BJ (cell line): ENCODE measurements around the gene COPZ2. TPM values are rescaled to one million over a fixed set of nuclear protein-coding genes. Genes with fewer than 3 reads are reported as not detected.

Source experiments
- CTCF ChIA-PET: fragments of 350-600 bp; formaldehyde crosslinking; extraction: SDS; loops from one replicate; lab custom pipeline; 2021; ENCODE audit warnings: antibody characterized with exemption, inconsistent platforms; lab: Yijun Ruan, JAX
- POLR2A ChIA-PET: fragments of 300-600 bp; sonication (Branson Sonifier 250); formaldehyde crosslinking; extraction: SDS; loops from one replicate; lab custom pipeline; 2021; ENCODE audit warnings: antibody characterized with exemption; lab: Charles Lee
- DNase-seq: peaks from one replicate; pipeline ENCODE4 v3.0.0-alpha.2; 2011; ENCODE audit warnings: low read depth
- H3K27me3 ChIP-seq: 2 replicates; pipeline ENCODE4 v1.6.0; 2011; ENCODE audit warnings: low read length; ENCODE audit not compliant: control insufficient read depth, insufficient read depth
- H3K36me3 ChIP-seq: 2 replicates; pipeline ENCODE4 v1.5.1; 2011; ENCODE audit warnings: low read length; ENCODE audit not compliant: control insufficient read depth, insufficient read depth
- H3K4me3 ChIP-seq: 2 replicates; pipeline ENCODE4 v1.5.1; 2011; ENCODE audit warnings: low read depth, mild to moderate bottlenecking, control low read depth, low read length
- polyA plus RNA-seq: library from polyadenylated mRNA; depleted of rRNA; stranded (reverse); fragments of >200 nt; gene quantifications from 2 replicates; pipeline ENCODE4 v1.2.3, GENCODE V29; 2011
- TF ChIP-seq, protein P1 (sequence below): IDR thresholded peaks from 2 replicates; pipeline ENCODE4 v1.5.1; 2011; ENCODE audit warnings: low read depth, mild to moderate bottlenecking, control low read depth, inconsistent platforms, low read length, moderate library complexity; ENCODE audit not compliant: insufficient read depth

The COPZ2 gene
- polyA plus RNA-seq, 1 experiment: 132 TPM

- ChIA-PET POLR2A (no interaction called here), CTCF (no interaction called here)
- Histone ChIP-seq H3K4me3 (no peak overlapping the region), H3K36me3 (no peaks in the 10 kb centered on the region), H3K27me3 (0 out of 2 replicates have a peak, but pooled peaks cover 1% of the 10 kb centered on the region)
- no peak for DNase-seq
- TF ChIP-seq, protein P1, sequence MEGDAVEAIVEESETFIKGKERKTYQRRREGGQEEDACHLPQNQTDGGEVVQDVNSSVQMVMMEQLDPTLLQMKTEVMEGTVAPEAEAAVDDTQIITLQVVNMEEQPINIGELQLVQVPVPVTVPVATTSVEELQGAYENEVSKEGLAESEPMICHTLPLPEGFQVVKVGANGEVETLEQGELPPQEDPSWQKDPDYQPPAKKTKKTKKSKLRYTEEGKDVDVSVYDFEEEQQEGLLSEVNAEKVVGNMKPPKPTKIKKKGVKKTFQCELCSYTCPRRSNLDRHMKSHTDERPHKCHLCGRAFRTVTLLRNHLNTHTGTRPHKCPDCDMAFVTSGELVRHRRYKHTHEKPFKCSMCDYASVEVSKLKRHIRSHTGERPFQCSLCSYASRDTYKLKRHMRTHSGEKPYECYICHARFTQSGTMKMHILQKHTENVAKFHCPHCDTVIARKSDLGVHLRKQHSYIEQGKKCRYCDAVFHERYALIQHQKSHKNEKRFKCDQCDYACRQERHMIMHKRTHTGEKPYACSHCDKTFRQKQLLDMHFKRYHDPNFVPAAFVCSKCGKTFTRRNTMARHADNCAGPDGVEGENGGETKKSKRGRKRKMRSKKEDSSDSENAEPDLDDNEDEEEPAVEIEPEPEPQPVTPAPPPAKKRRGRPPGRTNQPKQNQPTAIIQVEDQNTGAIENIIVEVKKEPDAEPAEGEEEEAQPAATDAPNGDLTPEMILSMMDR: no peak
These were observed 40.0 kb downstream of the COPZ2 start for GRCh38 chr17:47997586-47997985.

DNA sequence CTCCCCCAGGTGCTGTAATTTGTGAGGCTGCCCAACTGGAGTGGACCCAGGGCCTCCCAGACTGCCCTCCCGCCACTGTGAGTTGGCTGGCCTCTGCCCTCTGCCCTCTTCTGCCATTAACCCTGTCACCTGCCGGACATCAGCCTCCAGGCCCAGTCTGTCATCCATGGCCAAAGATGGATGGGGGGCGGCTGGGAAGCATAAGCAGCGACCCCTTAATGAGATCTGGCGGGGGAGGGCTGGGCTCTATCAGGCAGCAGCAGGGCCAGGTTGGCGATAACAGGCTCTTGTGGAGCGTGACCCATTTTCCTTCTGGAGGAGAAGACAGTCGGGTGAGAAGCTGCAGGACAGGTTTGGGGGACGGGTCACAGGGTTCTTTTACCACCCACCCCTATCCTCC lies 41.4 kb downstream of the COPZ2 start:
- no peak for DNase-seq
- no peaks in the 10 kb centered on the region for H3K36me3 ChIP-seq
- ChIA-PET POLR2A (no interaction called here), CTCF (interaction anchor here (30.9 kb wide), 1 partner anchor 20 kb away, joined by 575 read pairs; no protein-coding TSS in a partner anchor)
- 0 out of 2 replicates have a peak, but pooled peaks cover 1% of the 10 kb centered on the region for H3K27me3 ChIP-seq
- no peak overlapping the region for H3K4me3 ChIP-seq
- TF ChIP-seq, protein P1: no peak

DNA sequence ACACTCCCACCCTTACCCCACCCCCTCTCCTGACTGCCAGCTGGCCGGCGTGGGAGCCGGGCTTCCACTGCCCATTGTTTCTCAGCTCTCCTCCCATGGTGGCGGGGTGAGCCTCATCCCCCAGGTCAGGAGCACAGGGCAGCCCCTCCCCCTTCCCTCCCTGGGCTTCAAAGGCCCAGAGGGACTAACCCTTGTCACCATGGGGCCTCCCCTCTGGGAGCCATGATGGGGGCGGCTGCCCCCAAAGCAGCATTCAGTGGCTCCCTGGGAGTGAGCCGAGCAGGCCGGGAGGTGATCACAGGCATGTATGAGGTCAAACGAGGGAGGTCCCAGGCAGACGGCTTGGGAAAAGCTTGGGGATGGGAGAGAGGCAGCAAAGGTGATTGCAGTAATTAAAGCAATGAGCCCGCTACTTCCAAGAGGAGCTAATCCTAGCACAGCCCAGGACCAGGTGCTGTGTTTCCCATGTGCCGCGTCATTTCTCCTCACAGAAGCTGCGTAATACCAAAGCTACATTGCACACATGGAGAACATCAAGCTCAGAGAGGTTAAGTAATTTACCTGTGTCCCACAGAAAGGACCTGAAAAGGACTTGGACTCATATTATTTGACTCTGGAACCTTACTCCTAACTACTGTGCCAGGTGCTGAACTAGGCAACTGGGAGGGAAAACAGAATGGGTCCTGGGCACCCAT lies 42.2 kb downstream of the COPZ2 start:
- H3K36me3 ChIP-seq: no peaks in the 10 kb centered on the region
- CTCF ChIA-PET: interaction anchor here (0.7 to 30.9 kb wide), 3 partner anchors 9 to 25 kb away, joined by 3 to 575 read pairs (median 7); partner anchors contain the start of gene CDK5RAP3
- H3K27me3 ChIP-seq: 0 out of 2 replicates have a peak, but pooled peaks cover 1% of the 10 kb centered on the region
- TF ChIP-seq, protein P1: no peak
- POLR2A ChIA-PET: no interaction called here
- DNase-seq: no peak
- no peak overlapping the region for H3K4me3 ChIP-seq

- ChIA-PET CTCF (interaction anchor here (1.3 to 30.9 kb wide), 4 partner anchors 8 to 24 kb away, joined by 4 to 575 read pairs (median 9); partner anchors contain the start of gene CDK5RAP3), POLR2A (no interaction called here)
- DNase-seq: no peak
- H3K4me3 ChIP-seq: no peak overlapping the region
- no peaks in the 10 kb centered on the region for H3K36me3 ChIP-seq
- TF ChIP-seq, protein P1: no peak
- H3K27me3 ChIP-seq: 0 out of 2 replicates have a peak, but pooled peaks cover 1% of the 10 kb centered on the region
These were observed 42.9 kb downstream of the COPZ2 start for GRCh38 chr17:47994724-47995123.

DNA sequence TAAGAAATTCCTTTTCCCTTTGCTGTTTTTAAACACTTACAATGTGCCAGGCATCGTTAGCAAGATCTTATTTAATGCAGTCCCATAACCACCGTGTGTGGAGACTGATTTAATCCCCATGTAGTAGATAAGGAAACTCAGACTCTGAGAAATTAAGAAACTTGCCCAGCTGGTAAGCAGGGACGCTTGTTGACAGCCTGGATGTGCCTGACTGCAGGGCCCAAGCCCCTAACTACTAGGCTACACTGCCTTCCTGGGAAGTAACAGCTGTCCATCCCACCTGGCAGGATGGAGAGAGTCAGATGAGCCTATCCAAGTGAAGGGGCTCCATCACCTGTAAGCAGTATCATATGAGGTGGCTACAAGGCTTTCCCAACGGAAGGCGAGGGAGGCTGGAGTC lies 43.6 kb downstream of the COPZ2 start:
- DNase-seq: no peak
- Histone ChIP-seq H3K4me3 (no peak overlapping the region), H3K27me3 (0 out of 2 replicates have a peak, but pooled peaks cover 1% of the 10 kb centered on the region), H3K36me3 (no peaks in the 10 kb centered on the region)
- ChIA-PET CTCF (interaction anchor here (1.3 to 30.9 kb wide), 4 partner anchors 9 to 23 kb away, joined by 4 to 575 read pairs (median 9); partner anchors contain the start of gene CDK5RAP3), POLR2A (no interaction called here)
- TF ChIP-seq, protein P1: no peak
